ENCODE data around the gene HGS. TPM values are rescaled to one million over a fixed set of nuclear protein-coding genes. Genes with fewer than 3 reads are reported as not detected.
A peak's percentile ranks its signal among the peaks of the same experiment; 100 is the strongest.

Gene HGS
- total RNA-seq, 2 donors from 2014 or later = 102 to 167 TPM

GRCh38 chr17:81708739-81709185 is 25.0 kb downstream of the HGS start:
- peaks cover 0 to 4% of the 10 kb centered on the region in 2 donors for H3K36me3 ChIP-seq
- DNase-seq (ENCODE audit: low spot score) = no peak
- H3K4me1 ChIP-seq (replicated peaks) = peaks cover 25% of the 10 kb centered on the region
- H3K9me3 ChIP-seq = no peaks in the 10 kb centered on the region
- H3K27ac ChIP-seq = no peak overlapping the region
- 92% methylated on average over 17 of the region's 17 CpGs for WGBS
- no peak overlapping the region for H3K4me3 ChIP-seq
- H3K27me3 ChIP-seq (replicated peaks; ENCODE audit: insufficient read depth) = no peaks in the 10 kb centered on the region
- TF ChIP-seq, protein P1, sequence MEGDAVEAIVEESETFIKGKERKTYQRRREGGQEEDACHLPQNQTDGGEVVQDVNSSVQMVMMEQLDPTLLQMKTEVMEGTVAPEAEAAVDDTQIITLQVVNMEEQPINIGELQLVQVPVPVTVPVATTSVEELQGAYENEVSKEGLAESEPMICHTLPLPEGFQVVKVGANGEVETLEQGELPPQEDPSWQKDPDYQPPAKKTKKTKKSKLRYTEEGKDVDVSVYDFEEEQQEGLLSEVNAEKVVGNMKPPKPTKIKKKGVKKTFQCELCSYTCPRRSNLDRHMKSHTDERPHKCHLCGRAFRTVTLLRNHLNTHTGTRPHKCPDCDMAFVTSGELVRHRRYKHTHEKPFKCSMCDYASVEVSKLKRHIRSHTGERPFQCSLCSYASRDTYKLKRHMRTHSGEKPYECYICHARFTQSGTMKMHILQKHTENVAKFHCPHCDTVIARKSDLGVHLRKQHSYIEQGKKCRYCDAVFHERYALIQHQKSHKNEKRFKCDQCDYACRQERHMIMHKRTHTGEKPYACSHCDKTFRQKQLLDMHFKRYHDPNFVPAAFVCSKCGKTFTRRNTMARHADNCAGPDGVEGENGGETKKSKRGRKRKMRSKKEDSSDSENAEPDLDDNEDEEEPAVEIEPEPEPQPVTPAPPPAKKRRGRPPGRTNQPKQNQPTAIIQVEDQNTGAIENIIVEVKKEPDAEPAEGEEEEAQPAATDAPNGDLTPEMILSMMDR (IDR thresholded peaks at IDR 0.05) = no peak
- no peak for TF ChIP-seq POLR2A (IDR thresholded peaks at IDR 0.05)
- TF ChIP-seq POLR2AphosphoS5 (IDR thresholded peaks at IDR 0.05) = no peak
- intact Hi-C loops (cut with DNase I) = no loop called here

DNA sequence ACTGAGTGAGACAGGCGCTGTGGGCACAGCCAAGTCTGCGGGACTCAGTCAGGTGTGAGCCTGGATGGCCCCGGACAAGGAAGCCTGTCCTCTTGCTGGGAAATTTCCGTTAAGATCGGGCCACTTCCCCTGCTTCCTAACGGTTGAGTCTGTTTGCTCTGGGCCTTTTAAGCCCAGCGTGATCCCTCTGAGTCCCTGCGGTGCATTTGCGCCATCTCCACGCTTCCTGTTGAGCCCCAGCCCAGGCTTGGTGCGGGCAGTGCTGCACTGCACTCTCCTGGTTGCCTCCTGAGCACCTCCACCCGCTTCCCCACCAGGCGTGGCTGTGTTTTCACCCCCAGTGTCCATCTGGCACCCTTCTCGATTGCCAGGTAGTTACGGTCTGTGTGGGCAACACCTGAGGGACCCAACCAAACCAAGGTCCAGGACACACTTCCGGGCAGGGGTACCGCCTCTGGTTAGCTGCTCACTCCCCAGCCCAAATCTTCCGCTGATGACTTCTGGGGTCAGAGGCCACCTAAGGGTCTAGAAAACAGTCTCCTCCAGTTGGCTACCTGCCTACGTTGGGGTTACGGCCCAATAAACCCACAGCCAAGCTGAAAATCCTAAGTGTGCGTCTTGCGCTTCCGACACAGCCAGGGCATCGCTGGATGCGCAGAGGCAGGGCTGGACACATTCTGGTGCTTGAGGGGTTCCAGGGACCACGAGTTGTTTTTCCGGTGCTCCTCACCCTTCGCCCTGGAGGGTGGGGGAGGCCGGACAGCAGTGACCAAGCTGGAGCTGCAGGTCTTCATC is 26.9 kb downstream of the HGS start:
- Histone ChIP-seq H3K4me3 (no peak overlapping the region), H3K27ac (no peak overlapping the region), H3K4me1 (replicated peaks) (peaks cover 21% of the 10 kb centered on the region), H3K36me3 (peaks cover 0 to 4% of the 10 kb centered on the region in 2 donors), H3K27me3 (replicated peaks; ENCODE audit: insufficient read depth) (no peaks in the 10 kb centered on the region), H3K9me3 (no peaks in the 10 kb centered on the region)
- intact Hi-C loops (cut with DNase I) = no loop called here
- DNase-seq (ENCODE audit: low spot score) = no peak
- no peak for TF ChIP-seq POLR2A (IDR thresholded peaks at IDR 0.05)
- no peak for TF ChIP-seq POLR2AphosphoS5 (IDR thresholded peaks at IDR 0.05)
- TF ChIP-seq, protein P1 (IDR thresholded peaks at IDR 0.05) = no peak
- WGBS = 9% methylated on average over 29 of the region's 29 CpGs

DNA sequence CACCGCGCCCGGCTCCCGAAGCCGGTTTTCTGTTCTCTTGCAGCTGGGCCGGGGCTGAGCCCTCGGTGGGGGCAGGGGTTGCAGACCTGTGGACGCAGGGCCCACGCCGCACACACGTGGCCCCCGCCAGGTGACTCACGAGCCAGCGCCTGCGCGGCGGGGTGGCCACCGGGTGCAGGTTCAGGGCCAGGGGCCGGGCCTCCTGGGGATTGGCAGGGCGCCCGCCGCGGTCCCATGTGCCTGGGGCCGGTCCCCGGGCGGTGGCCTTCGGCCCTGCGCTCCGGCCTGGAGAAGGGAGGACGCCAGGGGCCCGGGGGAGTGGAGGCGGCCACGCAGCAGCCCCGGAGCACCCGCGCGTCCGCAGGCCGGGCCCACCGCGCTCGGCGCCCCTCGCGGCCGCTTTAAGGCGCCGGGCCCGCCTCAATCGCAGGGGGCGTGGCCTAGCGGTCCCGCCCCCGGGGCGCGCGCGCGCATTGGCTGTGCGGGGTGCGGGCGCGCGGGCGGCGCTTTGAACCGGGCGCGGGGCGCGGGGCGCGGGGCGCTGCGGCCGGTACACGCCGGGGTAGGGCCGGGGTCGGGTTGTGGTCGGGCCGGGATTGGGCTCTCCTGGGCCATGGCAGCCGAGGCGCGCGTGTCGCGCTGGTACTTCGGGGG is 28.1 kb downstream of the HGS start, which contains the start of gene SLC25A10:
Gene SLC25A10 (plus strand): TSS at position 471 of the 654 bp plus-strand sequence. CDS start 143 bp downstream, at position 614.
- peaks cover 21% of the 10 kb centered on the region for H3K4me1 ChIP-seq (replicated peaks)
- no peaks in the 10 kb centered on the region for H3K27me3 ChIP-seq (replicated peaks; ENCODE audit: insufficient read depth)
- TF ChIP-seq POLR2AphosphoS5 (IDR thresholded peaks at IDR 0.05) (peak; percentile 51), POLR2A (IDR thresholded peaks at IDR 0.05) (peak; percentile 21)
- TF ChIP-seq, protein P1 (IDR thresholded peaks at IDR 0.05) = peak in 3 of 4 experiments; percentile 7 to 62 (median 50)
- H3K4me3 ChIP-seq = peak within 1 kb of the TSS; percentile 82 to 93
- peak; percentile 49 for DNase-seq (ENCODE audit: low spot score)
- WGBS = under 1% methylated on average over 73 of the region's 89 CpGs
- no peaks in the 10 kb centered on the region for H3K9me3 ChIP-seq
- peak within 1 kb of the TSS; percentile 64 to 75 for H3K27ac ChIP-seq
- intact Hi-C loops (cut with DNase I) = no loop called here
- H3K36me3 ChIP-seq = no peaks in the 10 kb centered on the region

GRCh38 chr17:81712468-81713003 is 28.7 kb downstream of the HGS start:
- no peaks in the 10 kb centered on the region for H3K9me3 ChIP-seq
- H3K27ac ChIP-seq = peak overlapping the region; percentile 64 to 75
- TF ChIP-seq POLR2AphosphoS5 (IDR thresholded peaks at IDR 0.05) = no peak
- TF ChIP-seq, protein P1 (IDR thresholded peaks at IDR 0.05) = peak in 2 of 4 experiments; percentile 30 to 38
- no peaks in the 10 kb centered on the region for H3K36me3 ChIP-seq
- H3K4me3 ChIP-seq = peak overlapping the region; percentile 82 to 93
- intact Hi-C loops (cut with DNase I) = no loop called here
- 3% methylated on average over 31 of the region's 41 CpGs for WGBS
- H3K27me3 ChIP-seq (replicated peaks; ENCODE audit: insufficient read depth) = no peaks in the 10 kb centered on the region
- peaks cover 21% of the 10 kb centered on the region for H3K4me1 ChIP-seq (replicated peaks)
- peak; percentile 27 for DNase-seq (ENCODE audit: low spot score)

Data from prostate gland (tissue), 2 donors.